K562 (cell line): ENCODE results near the gene FN3KRP. TPM values are rescaled to one million over a fixed set of nuclear protein-coding genes. Genes with fewer than 3 reads are reported as not detected.
"Not testable (repeated sequence)": the region's sequence is repeated elsewhere in the genome, so short reads cannot be mapped to it uniquely, and the experiment has no call there.

Source experiments
- ATAC-seq: fragments of 200-7000 bp; cut with Tn5 transposase; 3 replicates; pipeline ENCODE4 v1.9.1; 2020; ENCODE audit warnings: moderate library complexity
- BruUV-seq: library from RNA; stranded (reverse); fragments of 400-500 nt; replicated peaks from 2 replicates; lab custom pipeline; 2021; lab: Mats Ljungman, UMichigan
- CTCF ChIA-PET: fragments of 300-600 bp; formaldehyde crosslinking; extraction: SDS; loops from one replicate; lab custom pipeline; 2021; ENCODE audit warnings: low intra/inter-chr PET ratio; lab: Yijun Ruan, JAX
- POLR2A ChIA-PET: fragments of 300-600, 350-650 bp; sonication (Branson Sonifier 250); formaldehyde crosslinking; extraction: SDS; loops from one replicate; lab custom pipeline; 2021; ENCODE audit warnings: antibody characterized with exemption, inconsistent platforms; lab: Yijun Ruan, JAX
- DNase-seq, 4 experiments: peaks; one replicate each; pipeline versions ENCODE4 v3.0.0 to v3.0.0-alpha.2; 2011 to 2018; ENCODE audit warnings: low spot score in 3 of 4, mixed read lengths in 3 of 4; ENCODE audit errors: extremely low read depth in 1 of 4
- FAIRE-seq: peaks from 2 replicates; lab custom pipeline; 2011; peaks lifted over from hg19 to GRCh38; lab: Jason Lieb, UNC
- H2AFZ ChIP-seq: 2 replicates; pipeline ENCODE4 v1.6.0; 2011; ENCODE audit warnings: low read depth, low read length, control low read depth, inconsistent platforms
- H3K27ac ChIP-seq: fragments of 200-600 bp; 3 replicates; pipeline ENCODE4 v1.8.0; 2011; ENCODE audit warnings: low read depth, mild to moderate bottlenecking, control low read depth, inconsistent platforms, low read length, moderate library complexity, mixed read lengths; ENCODE audit errors: extremely low read depth
- H3K27me3 ChIP-seq, 2 experiments: fragments of 300-600 bp in 1 of 2; 2 replicates in 1 of 2; 3 replicates in 1 of 2; pipeline versions ENCODE4 v1.6.0 to v1.8.0; 2011; ENCODE audit warnings: inconsistent platforms in 2 of 2, low read length in 2 of 2, mild to moderate bottlenecking in 1 of 2, mixed read lengths in 1 of 2, moderate library complexity in 1 of 2; ENCODE audit not compliant: control insufficient read depth in 2 of 2, insufficient read depth in 2 of 2
- H3K36me3 ChIP-seq: fragments of 300-600 bp; 3 replicates; pipeline ENCODE4 v1.8.0; 2011; ENCODE audit warnings: mild to moderate bottlenecking, low read length, inconsistent platforms; ENCODE audit not compliant: control insufficient read depth, insufficient read depth
- H3K4me1 ChIP-seq, 2 experiments: fragments of 200-600 bp in 1 of 2; replicated peaks in 1 of 2; 2 replicates in 1 of 2; 3 replicates in 1 of 2; pipeline versions ENCODE4 v1.5.1 to v1.8.0; 2011; ENCODE audit warnings: inconsistent platforms in 2 of 2, low read length in 2 of 2, mild to moderate bottlenecking in 1 of 2, mixed read lengths in 1 of 2, moderate library complexity in 1 of 2; ENCODE audit not compliant: control insufficient read depth in 2 of 2, insufficient read depth in 2 of 2
- H3K4me2 ChIP-seq: 2 replicates; pipeline ENCODE4 v1.6.1; 2011; ENCODE audit warnings: low read length, control low read depth, inconsistent platforms, mixed read lengths; ENCODE audit not compliant: insufficient read depth
- H3K4me3 ChIP-seq: fragments of 200-600 bp; sonication (generic), shearing (Covaris generic); 2 replicates; pipeline ENCODE4 v1.5.1; 2016; ENCODE audit warnings: control low read depth, inconsistent platforms
- H3K79me2 ChIP-seq: fragments of 200-600 bp; 3 replicates; pipeline ENCODE4 v1.8.0; 2011; ENCODE audit warnings: low read length, inconsistent platforms; ENCODE audit not compliant: control insufficient read depth, insufficient read depth
- H3K9ac ChIP-seq, 2 experiments: 2 replicates each; pipeline versions ENCODE4 v1.6.0 to v1.6.1; 2011; ENCODE audit warnings: low read depth in 2 of 2, low read length in 2 of 2, control low read depth in 1 of 2, inconsistent platforms in 1 of 2, mild to moderate bottlenecking in 1 of 2, mixed read lengths in 1 of 2; ENCODE audit not compliant: insufficient read depth in 1 of 2
- H3K9me1 ChIP-seq: one replicate; pipeline ENCODE4 v1.6.0; 2011; ENCODE audit warnings: inconsistent platforms, mild to moderate bottlenecking, low read length, moderate library complexity; ENCODE audit not compliant: control insufficient read depth, insufficient read depth
- H3K9me3 ChIP-seq: replicated peaks from 2 replicates; pipeline ENCODE4 v1.5.1; 2011; ENCODE audit warnings: low read depth, low read length, inconsistent platforms; ENCODE audit not compliant: control insufficient read depth, insufficient read depth
- H4K20me1 ChIP-seq: replicated peaks from 2 replicates; pipeline ENCODE4 v1.6.1; 2011; ENCODE audit warnings: low read length, inconsistent platforms, mixed read lengths; ENCODE audit not compliant: control insufficient read depth, insufficient read depth
- ESRRA ChIP-seq: fragments of 450-650 bp; IDR thresholded peaks from 2 replicates; pipeline ENCODE4 v1.6.1; 2014; ENCODE audit warnings: low read depth, mild to moderate bottlenecking, moderate library complexity, borderline replicate concordance
- MTA3 ChIP-seq: fragments of 450-650 bp; formaldehyde crosslinking; IDR thresholded peaks from 2 replicates; pipeline ENCODE4 v1.6.1; 2017; ENCODE audit warnings: mild to moderate bottlenecking, borderline replicate concordance
- RNF219 ChIP-seq: fragments of 250-450 bp; sonication (Bioruptor Pico); IDR thresholded peaks from 2 replicates; pipeline ENCODE4 v1.5.0; 2022; ENCODE audit warnings: mild to moderate bottlenecking
- THAP7 ChIP-seq: fragments of 250-450 bp; sonication (Bioruptor Pico); IDR thresholded peaks from 2 replicates; pipeline ENCODE4 v1.5.0; 2021
- WGBS: fragments of 100-300 bp; shearing (Covaris generic); methylation state at CpG from one replicate; pipeline ENCODE4 v1.1.6; 2016; ENCODE audit warnings: low coverage, mixed read lengths; ENCODE audit not compliant: insufficient coverage; ENCODE audit errors: missing lambda C conversion rate; 5-methylcytosine and 5-hydroxymethylcytosine counted together
- in situ Hi-C: fragments of 300-500 bp; cut with MboI; formaldehyde crosslinking; loops from 4 replicates; pipeline ENCODE4 v1.15.0; 2018; ENCODE audit warnings: inconsistent platforms, mixed read lengths
- intact Hi-C: fragments of 100-400 bp; cut with micrococcal nuclease; formaldehyde crosslinking; loops from 2 replicates; pipeline ENCODE4 v1.14.2; 2022
- polyA plus RNA-seq, 8 experiments: library from polyadenylated mRNA; depleted of rRNA in 4 of 8; stranded (reverse) in 5 of 8; unstranded in 3 of 8; fragments of >200 nt; fragmentation: Nextera tagmentation in 2 of 8; fragmentation: Illumina TruSeq in 1 of 8; extraction: Ambion mirVana in 2 of 8; extraction: Trizol in 1 of 8; gene quantifications; 2 replicates each; pipeline versions ENCODE4 v1.2.1 to v1.2.3, GENCODE V29; 2011 to 2014; ENCODE audit warnings: inconsistent platforms in 1 of 8, missing spikeins in 1 of 8
- total RNA-seq, 7 experiments: library from RNA; depleted of rRNA in 6 of 7; stranded (reverse); fragments of >200 nt in 6 of 7; fragmentation: Illumina TruSeq in 2 of 7; extraction: Trizol in 2 of 7; gene quantifications; 2 replicates each; pipeline versions ENCODE4 v1.2.1 to v1.2.3, GENCODE V29; 2011 to 2021; ENCODE audit warnings: low replicate concordance in 1 of 7
- TF ChIP-seq, protein P1 (sequence below): fragments of 250-450 bp; sonication (Bioruptor Pico); IDR thresholded peaks from 2 replicates; pipeline ENCODE4 v1.4.0; 2020; ENCODE audit warnings: mild to moderate bottlenecking, moderate library complexity, borderline replicate concordance

FN3KRP gene
- total and polyA plus RNA-seq, 9 of the 15 experiments (the other 6 are each of a cell fraction or from before 2014, with no cell fraction given): 2.0 to 32.1 (median 24.9) TPM

DNA sequence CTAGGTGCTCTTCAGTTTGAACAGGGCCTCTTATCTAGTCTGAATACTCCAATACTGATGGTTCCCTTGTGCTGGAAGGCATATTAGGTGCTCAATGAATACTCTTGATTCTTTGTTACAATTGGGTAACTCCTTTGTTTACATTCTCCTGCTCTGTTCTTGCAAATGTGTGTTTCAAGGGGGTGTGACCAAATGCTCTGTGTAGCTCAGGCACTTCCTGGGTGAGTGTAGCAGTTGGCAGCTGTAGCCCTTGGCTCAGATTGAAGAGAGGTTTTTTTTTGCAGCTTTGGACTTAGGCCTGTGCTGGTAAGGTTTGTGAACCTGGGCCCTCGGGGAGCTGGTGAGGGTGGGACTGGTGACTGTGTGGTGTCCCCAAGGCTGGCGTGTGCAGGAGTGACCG lies 55.5 kb downstream of the FN3KRP start (continued):
- TF ChIP-seq MTA3: no peak

- POLR2A ChIA-PET, H2AFZ ChIP-seq, H3K27ac ChIP-seq, H3K9me3 ChIP-seq, H3K79me2 ChIP-seq, CTCF ChIA-PET, ATAC-seq, in situ Hi-C loops, H3K4me2 ChIP-seq, H3K9me1 ChIP-seq, intact Hi-C loops, H3K4me1 ChIP-seq, H3K27me3 ChIP-seq, BruUV-seq, DNase-seq, H3K9ac ChIP-seq, FAIRE-seq, H4K20me1 ChIP-seq, H3K4me3 ChIP-seq: not testable (repeated sequence)
- peaks cover 58% of the 10 kb centered on the region for H3K36me3 ChIP-seq
- WGBS: 86% methylated on average over 14 of the region's 19 CpGs
Measured at GRCh38 chr17:82774456-82774855, 58.0 kb downstream of the FN3KRP start.

DNA sequence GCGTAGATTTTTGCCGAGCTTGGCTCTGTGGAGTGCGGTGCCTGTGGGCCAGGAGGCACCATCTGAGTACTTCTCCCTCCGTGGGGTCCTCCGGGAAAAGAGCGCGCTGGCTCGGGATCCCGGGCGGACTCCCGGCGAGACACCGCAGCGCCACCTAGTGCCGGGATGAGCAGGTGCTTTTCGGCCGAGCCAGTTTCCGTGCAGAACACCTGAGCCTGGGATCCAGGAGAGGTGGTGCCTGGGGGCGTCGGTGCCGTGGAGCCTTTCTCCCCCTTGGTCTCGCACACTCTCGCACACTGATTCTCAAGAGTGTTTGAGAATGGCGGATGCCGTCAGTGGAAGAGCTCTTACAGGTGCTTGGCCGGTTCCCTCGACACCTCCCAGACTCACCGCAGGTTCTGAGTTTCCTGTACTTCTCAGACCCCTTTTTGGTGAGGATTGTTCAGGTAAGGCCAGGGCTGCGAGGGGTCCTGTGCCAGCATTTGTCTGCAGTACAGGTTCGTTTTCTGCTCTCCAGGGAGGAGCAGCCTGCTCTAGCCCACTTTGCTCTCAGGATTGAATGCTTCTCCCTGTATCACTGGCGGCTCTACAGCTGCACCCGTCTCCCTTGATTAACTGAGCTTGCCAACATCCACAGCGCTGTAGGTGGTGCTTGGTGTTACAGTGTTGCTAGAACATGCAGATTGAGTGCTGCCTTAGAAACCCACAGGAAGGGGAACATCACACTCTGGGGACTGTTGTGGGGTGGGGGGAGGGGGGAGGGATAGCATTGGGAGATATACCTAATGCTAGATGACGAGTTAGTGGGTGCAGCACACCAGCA lies 58.7 kb downstream of the FN3KRP start:
- H2AFZ ChIP-seq: no peak overlapping the region
- intact Hi-C loops: no loop called here
- no peak overlapping the region for H3K4me2 ChIP-seq
- ATAC-seq (peak; percentile 69), FAIRE-seq (no peak), DNase-seq (peak; percentile 41 to 79 (median 75))
- H3K4me1 ChIP-seq: peaks cover 0 to 12% of the 10 kb centered on the region in 2 experiments; a peak in 2 of 5 replicates
- ChIA-PET POLR2A (interaction anchor here (0.6 kb wide), 1 partner anchor 22 kb away, joined by 4 read pairs; no protein-coding TSS in a partner anchor), CTCF (interaction anchor here (0.6 kb wide), 2 partner anchors 81 to 106 kb away, joined by 3 read pairs; no protein-coding TSS in a partner anchor)
- H4K20me1 ChIP-seq: no peaks in the 10 kb centered on the region
- H3K36me3 ChIP-seq: peaks cover 54% of the 10 kb centered on the region
- H3K9ac ChIP-seq: no peak overlapping the region
- no TSS peak for BruUV-seq
- H3K79me2 ChIP-seq: peaks cover 7% of the 10 kb centered on the region
- 74% methylated on average over 29 of the region's 34 CpGs for WGBS
- no peaks in the 10 kb centered on the region for H3K9me3 ChIP-seq
- H3K4me3 ChIP-seq: no peak overlapping the region
- no peaks in the 10 kb centered on the region for H3K9me1 ChIP-seq
- H3K27me3 ChIP-seq: no peaks in the 10 kb centered on the region
- in situ Hi-C loops: no loop called here
- H3K27ac ChIP-seq: no peak overlapping the region
- TF ChIP-seq, protein P1, sequence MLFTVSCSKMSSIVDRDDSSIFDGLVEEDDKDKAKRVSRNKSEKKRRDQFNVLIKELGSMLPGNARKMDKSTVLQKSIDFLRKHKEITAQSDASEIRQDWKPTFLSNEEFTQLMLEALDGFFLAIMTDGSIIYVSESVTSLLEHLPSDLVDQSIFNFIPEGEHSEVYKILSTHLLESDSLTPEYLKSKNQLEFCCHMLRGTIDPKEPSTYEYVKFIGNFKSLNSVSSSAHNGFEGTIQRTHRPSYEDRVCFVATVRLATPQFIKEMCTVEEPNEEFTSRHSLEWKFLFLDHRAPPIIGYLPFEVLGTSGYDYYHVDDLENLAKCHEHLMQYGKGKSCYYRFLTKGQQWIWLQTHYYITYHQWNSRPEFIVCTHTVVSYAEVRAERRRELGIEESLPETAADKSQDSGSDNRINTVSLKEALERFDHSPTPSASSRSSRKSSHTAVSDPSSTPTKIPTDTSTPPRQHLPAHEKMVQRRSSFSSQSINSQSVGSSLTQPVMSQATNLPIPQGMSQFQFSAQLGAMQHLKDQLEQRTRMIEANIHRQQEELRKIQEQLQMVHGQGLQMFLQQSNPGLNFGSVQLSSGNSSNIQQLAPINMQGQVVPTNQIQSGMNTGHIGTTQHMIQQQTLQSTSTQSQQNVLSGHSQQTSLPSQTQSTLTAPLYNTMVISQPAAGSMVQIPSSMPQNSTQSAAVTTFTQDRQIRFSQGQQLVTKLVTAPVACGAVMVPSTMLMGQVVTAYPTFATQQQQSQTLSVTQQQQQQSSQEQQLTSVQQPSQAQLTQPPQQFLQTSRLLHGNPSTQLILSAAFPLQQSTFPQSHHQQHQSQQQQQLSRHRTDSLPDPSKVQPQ (CRISPR knock-in tag): no peak
- TF ChIP-seq RNF219 (CRISPR knock-in tag): no peak
- TF ChIP-seq THAP7 (CRISPR knock-in tag): no peak
- no peak for TF ChIP-seq ESRRA
